GM23248 (cell line): ENCODE data around the gene THUMPD3.

Experiments used
- EZH2 ChIP-seq: fragments of 200-600 bp; sonication (generic); IDR thresholded peaks from 2 replicates; pipeline ENCODE4 v1.6.1; 2018; ENCODE audit warnings: antibody characterized with exemption, mild to moderate bottlenecking; ENCODE audit not compliant: insufficient read depth, poor library complexity, severe bottlenecking
- EZH2phosphoT487 ChIP-seq: fragments of 200-600 bp; sonication (generic); IDR thresholded peaks from 2 replicates; pipeline ENCODE4 v1.6.1; 2018; ENCODE audit warnings: antibody characterized with exemption, moderate library complexity, mild to moderate bottlenecking, low read depth; ENCODE audit not compliant: insufficient read depth

DNA sequence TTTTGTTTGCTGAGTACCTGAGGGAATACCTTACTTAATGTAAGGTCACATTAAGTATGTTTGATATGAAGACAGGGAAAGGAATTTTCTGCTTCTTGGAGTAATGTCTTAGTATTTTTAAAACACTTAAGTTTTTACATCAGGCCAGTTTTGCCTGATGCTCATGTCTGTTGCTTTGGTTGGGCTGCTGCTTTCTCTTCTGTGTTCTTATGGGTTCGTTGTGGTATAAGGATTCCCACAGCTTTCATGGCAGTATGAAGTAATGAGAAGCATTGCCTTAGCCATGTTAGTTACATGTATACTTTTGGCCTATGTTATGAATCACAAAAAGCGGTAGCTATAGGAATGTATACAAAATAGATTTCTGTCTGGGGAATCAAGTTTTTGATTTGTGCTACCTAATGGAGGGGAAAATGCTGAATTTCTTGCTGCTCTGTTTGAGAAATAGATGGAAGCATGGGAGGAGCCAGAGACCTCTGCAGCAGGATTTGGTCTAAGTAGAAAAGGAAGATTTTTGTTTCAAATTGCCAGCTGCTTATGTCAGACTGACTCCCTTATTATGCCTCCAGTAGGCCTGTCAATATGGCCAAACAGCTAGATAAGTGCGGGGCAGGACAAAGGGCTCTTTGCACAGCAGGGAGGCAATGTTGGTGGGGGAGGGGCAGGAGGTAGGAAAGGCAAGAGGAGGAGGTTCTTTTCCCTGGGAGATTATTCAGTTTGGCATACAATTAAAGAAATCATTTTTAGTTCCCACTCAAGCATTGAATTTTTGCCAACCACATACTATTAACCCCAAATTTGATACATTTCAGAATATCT lies 39.8 kb downstream of the THUMPD3 start:
- TF ChIP-seq EZH2 (no peak), EZH2phosphoT487 (no peak)
